NCI-H526 treated with DMSO at 0.1 percent for 48 hours (cell line): Measurements from ENCODE around the gene PRR23B.

Experiments
- DNase-seq: peaks from one replicate; lab custom pipeline; 2025; lab: John Stamatoyannopoulos, UW

PRR23B gene

DNA sequence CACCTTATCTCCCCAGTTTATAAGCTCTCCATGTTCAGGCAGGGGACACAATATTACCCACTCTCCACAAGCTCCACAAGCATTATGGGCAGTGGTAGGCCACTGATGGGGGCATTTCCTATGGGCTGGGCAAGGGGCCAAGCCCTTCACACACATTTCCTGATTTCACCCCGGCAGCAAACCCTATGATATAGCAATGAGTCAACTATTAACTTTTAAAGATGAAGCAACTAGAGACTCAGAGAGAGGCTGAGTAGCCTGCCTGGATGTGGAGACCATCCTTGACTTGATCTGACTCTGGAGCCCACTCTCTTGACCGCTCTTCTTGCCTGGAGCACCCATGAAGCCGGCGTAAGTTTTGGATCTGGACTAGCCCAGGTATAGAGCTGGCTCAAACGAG, 46.3 kb downstream of the PRR23B start:
- DNase-seq: no peak

DNA sequence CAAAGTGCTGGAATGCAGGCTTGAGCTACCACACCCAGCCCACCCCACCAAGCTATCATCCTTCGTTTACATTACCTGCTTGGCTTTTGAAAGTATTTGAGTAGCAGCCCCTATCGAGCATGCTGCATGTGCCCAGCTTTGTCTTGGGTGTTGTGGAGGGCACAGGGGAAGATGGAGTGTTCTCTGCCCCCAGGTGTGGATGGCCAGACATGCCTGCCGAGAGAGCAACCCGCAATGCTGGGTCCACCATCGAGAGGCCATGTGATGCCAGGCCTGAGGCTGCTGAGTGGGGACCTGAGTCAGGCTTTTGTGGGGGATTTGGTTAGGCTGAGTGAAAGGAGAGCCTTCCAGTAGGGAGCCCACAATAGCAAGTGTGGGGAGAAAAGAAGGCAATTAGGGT, 47.8 kb downstream of the PRR23B start:
- DNase-seq: no peak

GRCh38 chr3:138971766-138972320, 48.9 kb downstream of the PRR23B start:
- no peak for DNase-seq
